NB4 (cell line): ENCODE measurements around the gene AOC1.
"Not testable (repeated sequence)": the region's sequence is repeated elsewhere in the genome, so short reads cannot be mapped to it uniquely, and the experiment has no call there.

Experiments
- DNase-seq: peaks from one replicate; pipeline ENCODE4 v3.0.0; 2010; ENCODE audit warnings: low read depth
- H3K4me3 ChIP-seq: one replicate; pipeline ENCODE4 v1.5.1; 2011; ENCODE audit warnings: mild to moderate bottlenecking, low read depth, low read length, moderate library complexity
- CTCF ChIP-seq: IDR thresholded peaks from one replicate; pipeline ENCODE4 v1.5.1; 2012; ENCODE audit warnings: low read depth, low read length
- MAX ChIP-seq: IDR thresholded peaks from 2 replicates; pipeline ENCODE4 v1.6.1; 2011; ENCODE audit warnings: low read depth, low read length
- MYC ChIP-seq: IDR thresholded peaks from 2 replicates; pipeline ENCODE4 v1.6.1; 2011; ENCODE audit warnings: low read depth, low read length
- POLR2A ChIP-seq: IDR thresholded peaks from 2 replicates; pipeline ENCODE4 v1.6.1; 2011; ENCODE audit warnings: mild to moderate bottlenecking; ENCODE audit not compliant: insufficient read length; ENCODE audit errors: extremely low read depth

AOC1 gene

GRCh38 chr7:150908173-150908572 is 55.9 kb downstream of the AOC1 start:
- no peak overlapping the region for H3K4me3 ChIP-seq
- TF ChIP-seq MAX (no peak), POLR2A (no peak), MYC (no peak), CTCF (no peak)
- no peak for DNase-seq

- no peak overlapping the region for H3K4me3 ChIP-seq
- TF ChIP-seq MAX (no peak), POLR2A (no peak), CTCF (no peak), MYC (no peak)
- peak; percentile 72 for DNase-seq
Observed at GRCh38 chr7:150909200-150909995, 57.1 kb downstream of the AOC1 start.

- peak; percentile 39 for DNase-seq
- H3K4me3 ChIP-seq: not testable (repeated sequence)
Observed at GRCh38 chr7:150910305-150910995, 58.1 kb downstream of the AOC1 start.

GRCh38 chr7:150910996-150911422 is 58.7 kb downstream of the AOC1 start:
- 0 out of 2 replicates have a peak, but pooled peaks have one; percentile 15 for TF ChIP-seq MYC
- TF ChIP-seq CTCF: no peak
- TF ChIP-seq MAX: peak; percentile 70
- TF ChIP-seq POLR2A: no peak
- peak; percentile 55 for DNase-seq
- no peak overlapping the region for H3K4me3 ChIP-seq
